ENCODE data around the gene MRTFA.

DNA sequence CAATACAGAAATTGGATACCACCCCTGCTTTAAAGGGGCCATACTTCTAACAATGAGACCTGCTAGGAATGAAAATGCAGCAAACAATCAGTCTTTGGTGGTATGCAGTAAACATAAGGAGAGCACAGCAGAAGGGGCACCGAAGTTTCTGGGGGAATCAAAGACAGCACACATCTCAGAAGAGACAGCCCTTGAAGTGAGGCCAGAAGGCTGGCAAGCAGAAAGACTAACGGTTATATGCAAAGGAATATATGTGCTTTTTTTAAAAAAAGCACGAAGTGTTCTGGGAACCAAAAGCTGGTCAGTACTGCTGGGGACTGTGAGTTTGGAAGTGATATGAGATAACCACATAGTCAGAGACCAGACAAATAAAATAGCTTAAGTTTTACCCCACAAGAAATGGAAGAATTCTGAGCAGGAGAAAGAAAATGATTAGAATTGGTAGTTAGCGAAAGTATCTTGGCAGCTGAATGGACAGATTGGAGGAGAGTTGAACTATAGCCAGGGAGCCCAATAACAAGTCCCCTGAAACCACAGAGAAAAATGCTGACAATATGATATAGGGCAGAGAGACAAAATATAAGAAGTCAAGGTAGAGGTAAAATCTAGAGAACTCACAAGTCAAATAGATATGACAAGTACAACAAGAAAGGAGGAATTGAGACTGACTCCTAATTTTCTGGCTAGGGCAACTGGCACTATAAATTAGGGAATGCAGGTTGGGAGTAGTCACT is 125.7 kb downstream of the MRTFA start:
- TF ChIP-seq GATA2 (IDR thresholded peaks at IDR 0.05; ENCODE audit: low read depth, low read length) (no peak), GATA3 (IDR thresholded peaks at IDR 0.05; ENCODE audit: low read depth, low read length) (no peak)
